Measurements from ENCODE around the gene NPIPB6.

Gene NPIPB6

DNA sequence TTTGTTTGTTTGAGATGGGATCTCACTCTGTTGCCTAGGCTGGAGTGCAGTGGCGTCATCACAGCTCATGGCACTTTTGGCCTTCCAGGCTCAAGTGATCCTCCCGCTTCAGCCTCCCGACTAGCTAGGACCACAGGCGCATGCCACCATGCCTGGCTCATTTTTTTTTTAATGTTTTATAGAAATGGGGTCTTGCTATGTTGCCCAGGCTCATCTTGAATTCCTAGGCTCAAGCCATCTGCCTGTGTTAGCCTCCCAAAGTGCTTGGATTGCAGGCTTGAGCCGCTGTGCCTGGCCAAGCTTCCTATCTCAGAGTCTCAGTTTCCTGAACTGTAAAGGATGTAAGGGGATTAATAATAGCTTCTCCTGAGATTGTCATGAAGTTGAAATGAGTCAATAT is 63.0 kb downstream of the NPIPB6 start:
- DNase-seq (ENCODE audit: low spot score) (no peak), FAIRE-seq (no peak)

- no peak for DNase-seq (ENCODE audit: low spot score)
- FAIRE-seq: no peak
Observed at GRCh38 chr16:28298511-28298878, 64.8 kb downstream of the NPIPB6 start.

GRCh38 chr16:28297784-28298510 is 65.4 kb downstream of the NPIPB6 start:
- DNase-seq (ENCODE audit: low spot score) (no peak), FAIRE-seq (no peak)

DNA sequence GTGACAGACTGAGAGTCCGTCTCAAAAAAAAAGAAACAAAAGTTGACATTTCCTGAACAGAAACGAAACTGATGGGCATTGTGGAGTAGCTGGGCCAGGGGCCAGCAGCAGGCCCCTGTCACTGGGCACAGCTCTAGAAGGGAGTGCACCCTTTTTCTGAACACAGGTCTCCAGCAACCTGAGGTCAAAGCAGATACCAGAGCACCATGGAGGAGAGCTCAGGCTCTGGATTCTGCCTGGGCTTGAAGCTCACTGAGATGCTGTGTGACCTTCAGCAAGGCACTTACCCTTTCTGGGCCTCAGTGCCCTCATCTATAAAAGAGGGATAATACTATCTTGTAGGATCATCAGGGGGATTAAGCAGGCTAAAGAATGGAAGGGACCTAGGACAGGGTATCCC is 66.0 kb downstream of the NPIPB6 start:
- FAIRE-seq (no peak), DNase-seq (ENCODE audit: low spot score) (no peak)

DNA sequence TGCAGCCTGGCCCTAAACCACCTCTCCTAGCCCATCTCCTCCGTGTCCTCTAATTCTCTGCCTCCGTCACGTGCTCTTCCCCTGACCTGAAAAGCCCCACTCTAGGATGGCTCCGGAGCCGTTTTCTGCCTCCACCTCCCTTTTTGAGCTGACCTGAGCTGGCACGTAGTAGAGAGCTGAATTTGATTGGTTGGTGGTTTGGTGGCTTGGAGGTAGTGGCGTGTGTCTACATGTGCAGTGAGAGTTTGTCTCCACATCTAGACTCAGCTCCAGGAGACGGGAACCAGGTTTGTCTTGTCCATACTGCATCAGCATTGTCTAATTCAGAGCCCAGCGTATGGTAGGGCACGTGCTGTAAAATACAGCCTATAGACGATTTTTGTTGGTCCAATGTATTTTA is 68.0 kb downstream of the NPIPB6 start:
- no peak for DNase-seq (ENCODE audit: low spot score)
- no peak for FAIRE-seq

- FAIRE-seq (no peak), DNase-seq (ENCODE audit: low spot score) (no peak)
Observed at GRCh38 chr16:28294201-28294600, 69.1 kb downstream of the NPIPB6 start.

- no peak for DNase-seq (ENCODE audit: low spot score)
- FAIRE-seq: no peak
Observed at GRCh38 chr16:28293601-28293960, 69.7 kb downstream of the NPIPB6 start.

DNA sequence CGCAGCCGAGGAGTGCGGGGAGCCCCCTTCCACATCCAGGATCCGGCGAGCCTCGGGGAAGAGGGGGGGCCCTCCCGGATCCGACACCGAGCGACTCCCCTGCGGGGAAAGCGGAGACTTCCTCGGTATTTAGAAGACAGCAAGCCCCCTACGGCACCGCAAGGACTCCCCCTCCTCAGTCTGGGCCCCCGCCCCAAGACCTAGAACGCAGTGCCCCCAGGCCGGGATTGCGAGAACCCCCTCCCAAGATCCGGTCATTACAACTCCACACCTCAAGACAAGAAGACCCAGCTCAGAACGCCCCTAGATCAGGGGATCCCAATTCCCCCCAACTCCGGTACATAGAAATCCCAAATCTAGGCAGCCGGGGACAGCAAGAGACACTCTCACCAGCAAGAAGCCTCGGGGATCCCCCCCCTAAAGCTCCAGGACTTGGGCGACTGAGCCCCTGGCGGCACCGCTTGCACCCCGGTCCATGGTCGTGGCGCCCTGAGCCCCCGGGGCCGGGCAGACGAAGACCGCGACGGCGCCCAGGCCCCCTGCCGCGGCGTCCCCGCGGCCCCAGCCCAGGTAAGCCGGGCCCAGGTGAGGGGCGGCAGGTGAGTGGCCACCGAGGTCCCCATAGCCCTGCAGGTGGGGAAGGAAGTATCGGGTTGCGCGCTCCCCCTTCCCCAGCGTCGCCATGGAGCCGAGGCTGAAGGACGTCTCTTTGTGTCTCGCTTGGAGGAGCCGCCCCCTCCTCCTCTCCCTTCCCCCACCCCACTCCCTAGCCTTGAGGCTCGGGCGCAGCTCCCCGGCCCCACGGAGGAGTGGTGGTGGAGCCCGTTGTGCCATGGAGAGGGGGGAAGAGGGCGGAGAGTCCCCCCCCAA is 70.3 kb downstream of the NPIPB6 start:
- FAIRE-seq (no peak), DNase-seq (ENCODE audit: low spot score) (no peak)

Measured in urothelium cell line (cell line).